Left colon (tissue), 2 donors: ENCODE results near the gene AUTS2. TPM values are rescaled to one million over a fixed set of nuclear protein-coding genes. Genes with fewer than 3 reads are reported as not detected.

Experiments used
- ATAC-seq: fragments of 200-7000 bp; cut with Tn5 transposase; one replicate; pipeline ENCODE4 v1.9.1; 2020; ENCODE audit warnings: mild to moderate bottlenecking, moderate library complexity
- DNase-seq, 2 donors: peaks; one replicate each; pipeline ENCODE4 v3.0.0-alpha.2; 2020
- intact Hi-C, 2 donors: fragments of 100-400 bp; cut with DNase I in 1 of 2; cut with micrococcal nuclease in 1 of 2; formaldehyde crosslinking; loops; one replicate each; pipeline versions ENCODE4 v1.11.2 to v1.14.0; 2022; cut with DNase I, micrococcal nuclease
- total RNA-seq, 2 donors: library from RNA; stranded (reverse); fragmentation: NEBNext Ultra II Directional; extraction: Animal tissue kit (Norgen Biotek cat#: 25700); gene quantifications; one replicate each; pipeline ENCODE4 v1.2.1, GENCODE V29; 2021
- donor health status: DM: no; HTN: no; CAD: no.
- donor health status: DM: yes; HTN: yes; CAD: no.

Gene AUTS2
- total RNA-seq, 2 donors from 2014 or later = 43.3 to 44.2 TPM

DNA sequence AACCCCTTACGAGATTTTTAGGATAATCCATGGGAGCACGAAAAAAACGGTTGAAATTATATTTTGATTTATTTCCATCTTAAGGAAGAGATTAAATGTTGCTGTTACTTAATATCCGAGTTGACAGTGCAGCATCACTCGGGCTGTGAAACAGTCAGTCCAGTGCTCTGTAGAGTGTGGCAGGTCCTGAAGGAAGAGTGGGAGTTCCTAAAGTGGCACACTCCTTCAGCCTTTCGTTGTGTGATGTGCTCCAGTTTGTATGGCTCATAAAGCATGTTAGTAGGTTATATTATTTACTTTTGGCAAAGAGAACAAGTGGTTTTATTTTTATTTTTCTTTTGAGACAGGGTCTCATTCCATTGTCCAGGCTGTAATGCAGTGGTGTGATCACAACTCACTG lies 358.3 kb downstream of the AUTS2 start:
- DNase-seq = no peak
- intact Hi-C loops = no loop called here
- ATAC-seq = no peak

DNA sequence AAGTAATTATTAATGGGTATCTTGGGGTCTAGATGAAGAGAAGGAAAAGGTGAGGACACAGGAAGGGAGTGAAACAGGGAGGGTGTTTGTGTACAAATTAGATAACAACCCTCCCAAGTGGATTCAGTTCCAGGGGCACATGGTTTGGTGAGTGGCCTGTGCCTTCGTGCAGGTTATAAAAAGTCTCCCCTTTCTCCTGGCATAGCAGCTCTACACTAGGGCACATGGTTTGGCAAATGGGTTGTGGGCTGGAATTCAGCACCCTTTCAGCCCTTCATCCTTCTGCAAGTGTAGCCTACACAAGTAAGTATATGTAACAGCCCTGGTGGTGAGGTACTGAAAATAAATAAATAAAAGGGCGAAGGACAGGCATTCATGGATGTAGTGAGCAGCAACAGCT lies 359.4 kb downstream of the AUTS2 start:
- ATAC-seq = no peak
- intact Hi-C loops = no loop called here
- DNase-seq = no peak

GRCh38 chr7:69959789-69960499 lies 361.7 kb downstream of the AUTS2 start:
- no peak for DNase-seq
- no peak for ATAC-seq
- intact Hi-C loops = no loop called here

GRCh38 chr7:69961436-69961835 lies 363.2 kb downstream of the AUTS2 start:
- ATAC-seq (no peak), DNase-seq (no peak)
- intact Hi-C loops = no loop called here

DNA sequence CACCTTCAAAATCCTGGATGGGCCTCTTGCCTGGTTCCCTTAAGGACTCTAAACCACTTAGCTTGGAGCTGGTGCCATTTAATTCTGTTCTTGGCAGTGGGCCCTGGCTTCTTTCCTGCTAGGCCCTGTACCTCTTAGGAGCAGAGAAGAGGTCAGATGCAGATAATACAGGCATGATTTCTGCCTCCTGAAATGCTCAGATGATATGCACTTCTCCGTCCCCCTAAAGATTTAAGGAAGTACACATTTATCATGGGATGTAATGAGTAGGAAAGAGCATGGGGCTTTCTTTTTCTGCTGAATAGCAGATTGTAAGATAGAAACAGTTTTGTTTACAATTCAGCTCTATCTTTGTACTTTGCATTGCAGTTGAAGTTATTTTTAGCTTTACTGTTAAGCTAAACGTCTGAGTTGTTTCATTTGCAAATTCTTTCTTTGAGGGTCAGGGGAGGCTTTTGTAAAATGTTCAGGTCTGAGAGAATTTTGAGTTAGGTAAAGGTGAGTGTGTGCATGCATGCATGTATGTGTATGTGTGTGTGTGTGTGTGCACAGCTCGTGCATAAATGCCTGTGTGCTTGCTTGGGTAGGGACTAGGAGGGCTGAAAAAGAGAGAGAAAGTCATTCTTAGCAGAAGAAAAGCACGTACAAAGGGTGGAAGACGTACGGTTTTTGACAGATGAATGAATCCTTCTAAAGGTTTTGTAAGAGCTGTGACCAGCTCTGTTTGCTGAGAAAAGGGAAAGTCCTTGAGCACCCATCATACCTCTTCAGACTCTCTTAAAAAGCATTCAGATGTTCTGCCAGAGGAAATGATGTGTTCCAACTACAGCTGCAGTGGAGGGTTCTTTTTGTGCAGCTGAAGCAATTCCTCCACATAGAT lies 364.2 kb downstream of the AUTS2 start:
- intact Hi-C loops = no loop called here
- no peak for ATAC-seq
- no peak for DNase-seq

GRCh38 chr7:69963393-69963792 lies 365.1 kb downstream of the AUTS2 start:
- intact Hi-C loops = no loop called here
- DNase-seq = no peak
- ATAC-seq = no peak

- intact Hi-C loops = no loop called here
- DNase-seq = no peak
- no peak for ATAC-seq
Measured at GRCh38 chr7:69966766-69967591, 368.7 kb downstream of the AUTS2 start.

- no peak for DNase-seq
- intact Hi-C loops = no loop called here
- ATAC-seq = no peak
Measured at GRCh38 chr7:69967689-69968450, 369.6 kb downstream of the AUTS2 start.

GRCh38 chr7:69968969-69969556 lies 370.8 kb downstream of the AUTS2 start:
- no peak for DNase-seq
- intact Hi-C loops = no loop called here
- ATAC-seq = no peak

DNA sequence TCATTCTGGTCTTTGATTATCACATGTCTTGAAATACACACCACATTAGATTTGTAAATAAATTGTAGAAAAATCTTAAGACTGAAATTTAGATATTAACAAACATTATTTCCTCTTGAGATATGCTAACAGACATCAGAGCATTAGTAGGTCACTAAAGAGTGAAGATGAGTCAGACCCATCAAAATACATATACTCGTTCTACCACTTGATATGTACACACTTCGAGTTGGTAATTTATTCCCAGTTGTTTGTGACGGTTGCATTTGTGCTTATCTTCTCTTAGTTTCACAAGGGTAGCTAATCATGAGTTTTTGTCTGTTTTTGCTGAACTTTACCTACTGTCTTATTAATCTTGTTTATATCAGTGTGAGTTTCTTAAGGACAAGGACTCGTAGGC lies 383.4 kb downstream of the AUTS2 start:
- ATAC-seq (no peak), DNase-seq (no peak)
- intact Hi-C loops = no loop called here

DNA sequence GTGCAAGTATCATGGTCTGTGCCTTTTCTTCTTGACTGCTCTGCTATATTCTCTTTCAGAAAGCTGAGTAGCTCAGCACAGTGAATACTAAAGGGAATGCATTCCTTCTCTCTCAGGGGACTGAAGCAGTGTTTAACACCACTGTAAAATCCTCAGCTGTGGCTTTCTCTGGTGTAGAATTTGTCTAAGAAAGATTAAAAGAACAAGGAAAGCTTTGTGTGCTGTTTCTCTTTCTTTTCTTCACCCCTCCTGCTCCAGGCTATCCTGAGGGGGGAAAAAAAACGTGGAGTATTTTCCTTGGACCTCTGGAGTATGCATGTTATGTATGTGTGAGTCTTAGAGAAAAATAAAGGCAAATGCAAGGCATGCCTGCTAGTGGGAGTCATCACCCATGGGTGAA lies 383.9 kb downstream of the AUTS2 start:
- intact Hi-C loops = no loop called here
- no peak for DNase-seq
- no peak for ATAC-seq

- intact Hi-C loops = no loop called here
- no peak for DNase-seq
- ATAC-seq = no peak
Measured at GRCh38 chr7:69989551-69989950, 391.3 kb downstream of the AUTS2 start.

DNA sequence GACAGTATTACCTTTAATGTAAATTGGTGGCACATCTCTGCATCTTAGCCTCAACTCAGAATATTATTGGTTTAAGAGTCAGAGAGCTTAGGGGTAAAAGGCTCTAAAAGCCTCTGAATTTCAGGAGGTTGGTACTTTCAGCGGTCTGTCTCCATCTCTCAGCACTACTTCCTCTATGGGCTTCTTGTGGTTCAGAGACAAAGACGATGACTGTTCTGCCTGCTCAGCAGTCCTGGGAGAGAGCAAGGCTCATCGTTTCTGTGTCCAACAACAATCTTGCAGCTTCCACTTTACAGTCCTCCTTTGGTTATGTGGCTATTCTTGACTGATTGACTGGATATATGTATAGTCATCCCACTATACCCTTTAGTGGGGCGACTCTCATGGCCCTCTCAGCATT lies 394.7 kb downstream of the AUTS2 start:
- ATAC-seq = no peak
- DNase-seq = no peak
- intact Hi-C loops = no loop called here

DNA sequence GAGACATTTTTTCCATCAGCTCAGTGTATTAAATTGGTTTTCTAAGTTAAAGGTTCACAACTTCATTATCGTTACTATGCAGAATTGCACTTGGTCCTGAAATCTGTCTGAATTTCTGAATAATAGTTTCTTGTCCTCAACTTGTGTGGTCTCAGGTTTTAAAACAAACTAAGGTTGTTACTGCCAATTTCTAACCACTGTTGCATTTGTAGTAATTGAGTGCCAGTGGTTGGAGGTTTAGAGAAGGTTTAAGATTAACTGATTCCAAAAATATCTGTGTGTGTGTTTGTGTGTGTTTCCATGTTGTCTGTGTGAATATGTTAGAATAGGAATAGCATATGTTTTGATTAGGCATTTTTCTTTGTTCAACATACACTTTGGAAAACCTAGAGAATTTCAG lies 395.9 kb downstream of the AUTS2 start:
- no peak for DNase-seq
- intact Hi-C loops = no loop called here
- ATAC-seq = no peak

DNA sequence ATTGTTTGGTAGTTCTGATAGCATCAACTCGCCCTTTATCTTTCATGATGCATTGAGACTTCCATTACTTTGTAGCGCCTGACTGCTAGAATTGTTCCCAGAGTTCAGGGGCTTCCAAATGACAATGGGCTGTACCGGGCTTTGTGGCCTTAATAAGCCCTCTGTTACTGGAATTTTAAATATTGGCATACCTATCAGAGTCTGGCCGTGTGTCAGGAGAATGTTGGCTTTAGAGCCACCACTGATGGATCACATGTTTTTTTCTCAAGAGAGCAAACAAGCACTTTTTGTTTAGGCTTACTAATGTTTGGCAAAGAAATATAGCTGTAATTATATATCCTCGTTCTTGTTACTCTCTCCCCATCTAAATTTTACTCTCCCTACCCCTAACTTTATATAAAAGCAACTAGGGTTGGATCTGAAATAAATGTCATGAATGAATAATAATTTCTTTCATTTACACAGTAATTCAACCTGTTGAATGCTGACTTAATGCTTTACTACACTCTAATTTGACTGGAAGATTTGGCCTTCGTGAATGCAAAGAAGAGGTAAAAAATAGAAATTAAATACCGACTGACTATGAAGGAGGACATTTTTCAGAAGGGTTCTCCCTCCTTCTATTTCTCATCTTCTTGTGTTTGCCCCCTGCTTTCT lies 396.7 kb downstream of the AUTS2 start:
- DNase-seq = no peak
- intact Hi-C loops = no loop called here
- ATAC-seq = no peak

DNA sequence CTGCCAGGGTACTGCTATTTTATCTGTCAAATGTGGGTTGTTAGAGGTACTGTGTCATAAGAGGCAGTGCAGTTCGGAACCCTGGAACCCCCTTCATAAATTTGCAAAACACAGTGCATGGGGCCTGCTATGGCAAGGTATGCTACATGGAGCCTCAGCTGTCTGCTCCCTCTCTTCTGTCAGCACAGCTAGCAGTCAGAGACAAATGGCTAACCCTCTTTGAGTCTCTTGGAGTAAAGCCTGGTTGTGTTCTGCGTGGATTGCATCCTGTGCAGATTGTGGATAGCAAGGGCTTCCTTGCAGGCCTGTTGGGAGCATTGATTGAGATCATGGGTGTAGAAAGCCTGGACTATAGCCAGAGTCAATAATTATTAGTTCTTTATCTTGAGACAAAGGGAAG lies 397.8 kb downstream of the AUTS2 start:
- DNase-seq = no peak

GRCh38 chr7:70000737-70001348 lies 402.6 kb downstream of the AUTS2 start:
- ATAC-seq (no peak), DNase-seq (no peak)
- intact Hi-C loops = no loop called here

More for the DNA sequence above, 397.8 kb downstream of the AUTS2 start:
- no peak for ATAC-seq
- intact Hi-C loops = no loop called here

GRCh38 chr7:70005480-70005879 lies 407.2 kb downstream of the AUTS2 start:
- DNase-seq = no peak
- intact Hi-C loops = no loop called here
- no peak for ATAC-seq
